Breast epithelium (tissue), 3 donors: Measurements from ENCODE around the gene ZNF30.

Experiments
- POLR2A ChIP-seq: fragments of 450-650 bp; IDR thresholded peaks from one replicate; pipeline ENCODE4 v1.6.1; 2016; ENCODE audit warnings: antibody characterized with exemption, mild to moderate bottlenecking, moderate library complexity
- TF ChIP-seq, protein P1 (sequence below), 3 donors: fragments of 450-650 bp; IDR thresholded peaks; one replicate each; pipeline ENCODE4 v1.5.1; 2016 to 2017; ENCODE audit warnings: antibody characterized with exemption in 3 of 3, mild to moderate bottlenecking in 3 of 3, moderate library complexity in 3 of 3

DNA sequence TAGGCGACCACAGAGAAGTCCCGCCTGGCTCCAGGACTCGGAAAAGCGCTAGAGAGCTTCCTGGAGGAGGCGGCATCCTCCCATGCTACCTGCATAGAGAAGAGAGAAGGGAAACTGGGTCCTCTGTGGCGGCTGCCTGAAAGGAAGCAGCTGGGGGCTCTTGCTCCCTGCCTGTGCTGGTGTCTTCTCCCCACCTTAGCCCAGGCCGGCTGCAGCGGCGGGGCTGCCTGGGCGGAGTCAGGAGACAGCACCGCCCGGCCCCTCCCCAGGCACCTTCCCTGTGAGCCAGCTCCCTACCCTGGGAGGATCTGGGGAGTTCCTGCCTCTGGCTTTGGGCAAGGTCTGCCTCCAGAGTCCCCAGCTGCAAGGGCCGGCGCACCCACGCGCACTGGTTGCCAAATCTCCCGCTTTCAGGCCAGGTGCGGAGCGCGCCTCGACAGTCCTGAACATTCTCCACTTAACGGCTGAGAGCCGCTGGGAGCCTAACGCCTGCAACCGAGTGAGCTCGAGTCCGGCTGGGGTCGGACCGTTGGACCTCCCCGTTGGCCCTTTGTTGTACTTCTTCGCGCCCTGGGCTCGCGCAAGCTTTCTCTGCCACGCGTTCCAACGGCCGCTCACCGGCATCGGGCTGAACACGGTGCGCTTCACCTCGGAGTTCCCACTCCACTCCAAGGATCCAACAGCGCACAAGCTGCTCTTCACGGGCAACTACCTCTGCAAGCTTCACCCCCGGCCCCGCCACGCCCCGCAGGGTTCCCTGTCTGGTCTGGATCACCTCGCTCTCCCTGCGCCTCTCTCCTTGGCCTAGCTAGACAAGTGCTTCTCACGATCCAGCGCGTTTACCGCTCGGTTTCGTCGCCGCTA is 21.8 kb upstream of the ZNF30 start:
- TF ChIP-seq, protein P1, sequence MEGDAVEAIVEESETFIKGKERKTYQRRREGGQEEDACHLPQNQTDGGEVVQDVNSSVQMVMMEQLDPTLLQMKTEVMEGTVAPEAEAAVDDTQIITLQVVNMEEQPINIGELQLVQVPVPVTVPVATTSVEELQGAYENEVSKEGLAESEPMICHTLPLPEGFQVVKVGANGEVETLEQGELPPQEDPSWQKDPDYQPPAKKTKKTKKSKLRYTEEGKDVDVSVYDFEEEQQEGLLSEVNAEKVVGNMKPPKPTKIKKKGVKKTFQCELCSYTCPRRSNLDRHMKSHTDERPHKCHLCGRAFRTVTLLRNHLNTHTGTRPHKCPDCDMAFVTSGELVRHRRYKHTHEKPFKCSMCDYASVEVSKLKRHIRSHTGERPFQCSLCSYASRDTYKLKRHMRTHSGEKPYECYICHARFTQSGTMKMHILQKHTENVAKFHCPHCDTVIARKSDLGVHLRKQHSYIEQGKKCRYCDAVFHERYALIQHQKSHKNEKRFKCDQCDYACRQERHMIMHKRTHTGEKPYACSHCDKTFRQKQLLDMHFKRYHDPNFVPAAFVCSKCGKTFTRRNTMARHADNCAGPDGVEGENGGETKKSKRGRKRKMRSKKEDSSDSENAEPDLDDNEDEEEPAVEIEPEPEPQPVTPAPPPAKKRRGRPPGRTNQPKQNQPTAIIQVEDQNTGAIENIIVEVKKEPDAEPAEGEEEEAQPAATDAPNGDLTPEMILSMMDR (IDR thresholded peaks at IDR 0.05), result no peak
- TF ChIP-seq POLR2A, result no peak
